Measurements from ENCODE around the gene MOB3B.

The MOB3B gene

GRCh38 chr9:27414220-27414761 is 115.3 kb downstream of the MOB3B start:
- DNase-seq: peak; percentile 48

GRCh38 chr9:27413511-27414219 is 115.9 kb downstream of the MOB3B start:
- DNase-seq: no peak

GRCh38 chr9:27412963-27413362 is 116.7 kb downstream of the MOB3B start:
- DNase-seq: no peak

GRCh38 chr9:27412081-27412480 is 117.5 kb downstream of the MOB3B start:
- no peak for DNase-seq

- DNase-seq: no peak
Observed at GRCh38 chr9:27408482-27408881, 121.1 kb downstream of the MOB3B start.

- DNase-seq: no peak
Observed at GRCh38 chr9:27408001-27408400, 121.6 kb downstream of the MOB3B start.

GRCh38 chr9:27407491-27407890 is 122.1 kb downstream of the MOB3B start:
- DNase-seq: no peak

- DNase-seq: no peak
Observed at GRCh38 chr9:27404661-27405060, 125.0 kb downstream of the MOB3B start.

- DNase-seq: no peak
Observed at GRCh38 chr9:27402626-27403025, 127.0 kb downstream of the MOB3B start.

- no peak for DNase-seq
Observed at GRCh38 chr9:27400334-27400880, 129.2 kb downstream of the MOB3B start.

GRCh38 chr9:27398982-27399653 is 130.5 kb downstream of the MOB3B start:
- no peak for DNase-seq

- no peak for DNase-seq
Observed at GRCh38 chr9:27396495-27396894, 133.1 kb downstream of the MOB3B start.

- DNase-seq: no peak
Observed at GRCh38 chr9:27395484-27395921, 134.1 kb downstream of the MOB3B start.

GRCh38 chr9:27394826-27395201 is 134.8 kb downstream of the MOB3B start:
- DNase-seq: no peak

- DNase-seq: no peak
Observed at GRCh38 chr9:27394154-27394825, 135.3 kb downstream of the MOB3B start.

GRCh38 chr9:27393054-27393846 is 136.4 kb downstream of the MOB3B start:
- no peak for DNase-seq

GRCh38 chr9:27392451-27392850 is 137.2 kb downstream of the MOB3B start:
- no peak for DNase-seq

GRCh38 chr9:27391040-27391895 is 138.3 kb downstream of the MOB3B start:
- DNase-seq: no peak

- DNase-seq: no peak
Observed at GRCh38 chr9:27388150-27388549, 141.5 kb downstream of the MOB3B start.

- peak; percentile 9 for DNase-seq
Observed at GRCh38 chr9:27387722-27388121, 141.9 kb downstream of the MOB3B start.

GRCh38 chr9:27386571-27387091 is 143.0 kb downstream of the MOB3B start:
- no peak for DNase-seq

Measured in hematopoietic multipotent progenitor cell treated with erythropoietin and hydrocortisone succinate and interleukin-3 and kit ligand, for 8 days (in vitro differentiated cells).